ENCODE results near the gene AP1B1.
"Not testable (repeated sequence)": the region's sequence is repeated elsewhere in the genome, so short reads cannot be mapped to it uniquely, and the experiment has no call there.

DNA sequence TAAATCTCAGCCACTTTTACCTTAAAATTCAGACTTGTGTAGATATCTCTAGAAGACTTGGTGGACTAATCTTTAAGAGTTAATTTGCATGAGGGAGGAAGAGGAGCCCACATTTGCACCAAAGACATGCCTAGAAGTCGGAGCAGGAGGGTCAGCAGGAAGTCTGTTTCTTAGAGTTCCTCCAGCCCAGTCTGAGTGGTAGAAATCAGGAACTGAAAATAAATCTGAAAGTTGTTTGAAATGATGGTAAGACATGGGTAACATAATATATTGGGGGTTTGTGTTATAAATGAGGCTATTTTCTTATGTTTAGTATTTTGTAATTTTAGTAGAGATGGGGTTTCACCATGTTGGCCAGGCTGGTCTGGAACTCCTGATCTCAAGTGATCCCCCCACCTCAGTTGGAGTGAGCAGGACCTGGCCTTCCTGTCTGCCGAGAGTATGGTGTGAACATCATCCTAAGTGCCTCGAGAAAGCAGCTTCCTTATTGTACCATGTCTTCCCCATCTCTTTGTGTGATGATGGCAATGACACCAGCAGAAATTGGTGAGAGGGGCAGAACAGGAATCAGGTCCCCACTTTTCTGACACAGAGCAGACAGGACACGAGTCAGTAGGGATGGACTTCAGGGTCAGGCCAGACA lies 23.3 kb upstream of the AP1B1 start:
- TF ChIP-seq, protein P1, sequence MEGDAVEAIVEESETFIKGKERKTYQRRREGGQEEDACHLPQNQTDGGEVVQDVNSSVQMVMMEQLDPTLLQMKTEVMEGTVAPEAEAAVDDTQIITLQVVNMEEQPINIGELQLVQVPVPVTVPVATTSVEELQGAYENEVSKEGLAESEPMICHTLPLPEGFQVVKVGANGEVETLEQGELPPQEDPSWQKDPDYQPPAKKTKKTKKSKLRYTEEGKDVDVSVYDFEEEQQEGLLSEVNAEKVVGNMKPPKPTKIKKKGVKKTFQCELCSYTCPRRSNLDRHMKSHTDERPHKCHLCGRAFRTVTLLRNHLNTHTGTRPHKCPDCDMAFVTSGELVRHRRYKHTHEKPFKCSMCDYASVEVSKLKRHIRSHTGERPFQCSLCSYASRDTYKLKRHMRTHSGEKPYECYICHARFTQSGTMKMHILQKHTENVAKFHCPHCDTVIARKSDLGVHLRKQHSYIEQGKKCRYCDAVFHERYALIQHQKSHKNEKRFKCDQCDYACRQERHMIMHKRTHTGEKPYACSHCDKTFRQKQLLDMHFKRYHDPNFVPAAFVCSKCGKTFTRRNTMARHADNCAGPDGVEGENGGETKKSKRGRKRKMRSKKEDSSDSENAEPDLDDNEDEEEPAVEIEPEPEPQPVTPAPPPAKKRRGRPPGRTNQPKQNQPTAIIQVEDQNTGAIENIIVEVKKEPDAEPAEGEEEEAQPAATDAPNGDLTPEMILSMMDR (IDR thresholded peaks at IDR 0.05; ENCODE audit: low read depth, low read length): not testable (repeated sequence)
- TF ChIP-seq EZH2phosphoT487 (IDR thresholded peaks at IDR 0.05; ENCODE audit: low read depth): not testable (repeated sequence)

All from OCI-LY3 (cell line).